GM12864 (cell line): ENCODE measurements around the gene CPZ.

ENCODE experiments used
- DNase-seq: peaks from one replicate; pipeline ENCODE4 v3.0.0-alpha.2; 2011; ENCODE audit warnings: low read depth
- H3K4me3 ChIP-seq: 2 replicates; pipeline ENCODE4 v1.5.1; 2011; ENCODE audit warnings: mild to moderate bottlenecking, low read depth, low read length, control low read depth
- CTCF ChIP-seq: IDR thresholded peaks from 2 replicates; pipeline ENCODE4 v1.5.1; 2011; ENCODE audit warnings: low read depth, mild to moderate bottlenecking, moderate library complexity, low read length, control low read depth, inconsistent platforms; ENCODE audit errors: missing control alignments

CPZ gene

GRCh38 chr4:8580321-8581093, 12.1 kb upstream of the CPZ start, which contains the start of gene GPR78:
Gene GPR78 (plus strand): TSS chr4:8580392. CDS start chr4:8580983, 591 bp downstream.
- no peak for TF ChIP-seq CTCF
- no peak for DNase-seq
- H3K4me3 ChIP-seq = no peak within 1 kb of the TSS

GRCh38 chr4:8581094-8581861, 11.3 kb upstream of the CPZ start:
- H3K4me3 ChIP-seq = no peak overlapping the region
- DNase-seq = no peak
- no peak for TF ChIP-seq CTCF

GRCh38 chr4:8582016-8582415, 10.5 kb upstream of the CPZ start:
- no peak for TF ChIP-seq CTCF
- no peak overlapping the region for H3K4me3 ChIP-seq

GRCh38 chr4:8582436-8582835, 10.1 kb upstream of the CPZ start:
- no peak for DNase-seq
- no peak for TF ChIP-seq CTCF
- H3K4me3 ChIP-seq = no peak overlapping the region

More at GRCh38 chr4:8582016-8582415, 10.5 kb upstream of the CPZ start:
- DNase-seq = no peak

- no peak for TF ChIP-seq CTCF
- H3K4me3 ChIP-seq = no peak overlapping the region
- DNase-seq = no peak
These were observed 9.5 kb upstream of the CPZ start for GRCh38 chr4:8582941-8583654.

GRCh38 chr4:8583655-8584025, 8.9 kb upstream of the CPZ start:
- no peak overlapping the region for H3K4me3 ChIP-seq
- no peak for TF ChIP-seq CTCF
- no peak for DNase-seq
